T-helper 2 cell treated with Interferon-gamma antibody and Interleukin-4, amounts not matched to agents 5 μg/mL and 100 μg/mL, for 36 hours (primary cell): ENCODE measurements around the gene TPR.

ENCODE experiments used
- DNase-seq: peaks from one replicate; pipeline ENCODE4 v3.0.0; 2021; ENCODE audit warnings: low spot score
- H3K27ac Mint-ChIP-seq: one replicate; pipeline ENCODE4 v1.8.0; 2021; ENCODE audit warnings: mild to moderate bottlenecking, mixed read lengths
- H3K27me3 Mint-ChIP-seq: one replicate; pipeline ENCODE4 v1.8.0; 2021; ENCODE audit warnings: low read depth, mixed read lengths
- H3K36me3 Mint-ChIP-seq: one replicate; pipeline ENCODE4 v1.8.0; 2021; ENCODE audit warnings: low read depth, mixed read lengths
- H3K4me1 Mint-ChIP-seq: one replicate; pipeline ENCODE4 v1.8.0; 2021; ENCODE audit warnings: low read depth, mixed read lengths
- H3K4me3 Mint-ChIP-seq: one replicate; pipeline ENCODE4 v1.8.0; 2022; ENCODE audit warnings: mild to moderate bottlenecking, moderate library complexity, mixed read lengths
- H3K9me3 Mint-ChIP-seq: one replicate; pipeline ENCODE4 v1.8.0; 2021; ENCODE audit warnings: mixed read lengths

Gene TPR

DNA sequence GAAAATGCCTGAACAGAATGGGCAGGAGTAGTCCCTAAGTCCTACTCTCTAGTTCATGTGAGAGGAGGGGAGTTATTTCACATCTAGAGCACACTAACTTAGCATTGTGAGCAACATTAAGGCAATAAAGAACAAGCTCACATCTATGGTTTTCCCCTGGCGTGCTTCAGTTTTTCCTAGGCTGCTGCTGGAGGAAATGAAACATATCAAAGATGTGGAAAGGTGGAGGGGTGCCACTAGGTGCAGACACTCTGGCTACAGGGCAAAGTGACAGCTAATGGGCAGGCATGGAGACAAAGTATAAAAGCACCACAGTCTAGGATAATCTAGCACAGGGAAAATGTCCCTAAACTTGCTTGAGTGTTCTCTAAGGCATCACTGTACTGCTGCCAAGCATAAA is 82.2 kb downstream of the TPR start:
- Mint-ChIP-seq H3K27ac (no peak overlapping the region), H3K36me3 (peaks cover 5% of the 10 kb centered on the region), H3K4me1 (peaks cover 36% of the 10 kb centered on the region), H3K9me3 (peaks cover 6% of the 10 kb centered on the region), H3K27me3 (no peaks in the 10 kb centered on the region), H3K4me3 (no peak overlapping the region)
- no peak for DNase-seq

DNA sequence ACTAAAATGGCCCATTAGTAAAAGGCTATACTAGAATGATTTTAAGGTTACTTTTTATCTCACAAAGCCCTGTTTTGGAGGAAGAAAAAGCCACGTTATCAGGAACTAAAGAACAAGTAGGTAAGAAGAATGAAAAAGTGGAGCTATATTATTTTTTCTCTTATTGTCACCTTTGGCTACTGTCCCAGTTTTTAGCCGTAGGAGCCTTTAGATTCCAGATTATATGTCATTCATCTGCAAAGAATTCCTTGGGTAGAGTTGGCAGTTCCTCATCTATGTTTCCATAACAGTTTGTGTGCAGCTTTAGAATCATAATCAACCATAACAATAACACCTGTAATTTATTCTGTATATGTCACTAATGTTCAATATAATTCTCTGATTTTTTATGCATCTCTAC is 83.8 kb downstream of the TPR start:
- Mint-ChIP-seq H3K4me3 (no peak overlapping the region), H3K4me1 (peaks cover 38% of the 10 kb centered on the region), H3K27me3 (no peaks in the 10 kb centered on the region), H3K36me3 (peaks cover 7% of the 10 kb centered on the region), H3K9me3 (peaks cover 12% of the 10 kb centered on the region), H3K27ac (no peak overlapping the region)
- DNase-seq = no peak

DNA sequence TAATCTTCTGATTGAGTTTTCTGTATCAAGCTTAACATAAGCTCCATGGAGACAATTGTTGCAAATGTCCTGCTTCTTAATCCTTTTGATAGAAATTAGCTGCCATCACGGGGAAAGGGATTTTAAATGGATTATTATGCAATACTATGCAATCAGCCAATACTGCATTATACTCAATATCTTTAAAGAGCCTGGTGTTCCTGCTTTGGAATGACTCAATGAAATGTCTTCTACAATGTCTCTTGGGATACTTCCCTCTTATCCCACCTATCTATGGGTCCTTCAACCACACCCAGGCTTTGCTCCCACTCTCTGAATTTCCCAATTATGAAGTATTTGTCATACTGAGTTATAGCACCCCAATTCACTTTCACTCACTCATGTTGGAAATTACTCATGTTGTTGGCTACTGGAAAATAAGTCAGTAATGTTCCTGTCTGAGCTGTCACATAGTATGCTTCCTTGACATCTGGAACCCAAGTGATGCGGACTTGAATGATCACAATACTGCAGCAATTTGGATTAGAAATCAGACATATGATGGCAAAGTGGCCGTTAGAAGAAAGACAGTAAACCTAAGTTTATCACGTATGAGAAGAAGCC is 85.0 kb downstream of the TPR start:
- Mint-ChIP-seq H3K36me3 (peaks cover 7% of the 10 kb centered on the region), H3K4me3 (peak overlapping the region; percentile 28), H3K27me3 (no peaks in the 10 kb centered on the region), H3K9me3 (peaks cover 12% of the 10 kb centered on the region), H3K27ac (peak overlapping the region; percentile 77), H3K4me1 (peaks cover 35% of the 10 kb centered on the region)
- DNase-seq = no peak

DNA sequence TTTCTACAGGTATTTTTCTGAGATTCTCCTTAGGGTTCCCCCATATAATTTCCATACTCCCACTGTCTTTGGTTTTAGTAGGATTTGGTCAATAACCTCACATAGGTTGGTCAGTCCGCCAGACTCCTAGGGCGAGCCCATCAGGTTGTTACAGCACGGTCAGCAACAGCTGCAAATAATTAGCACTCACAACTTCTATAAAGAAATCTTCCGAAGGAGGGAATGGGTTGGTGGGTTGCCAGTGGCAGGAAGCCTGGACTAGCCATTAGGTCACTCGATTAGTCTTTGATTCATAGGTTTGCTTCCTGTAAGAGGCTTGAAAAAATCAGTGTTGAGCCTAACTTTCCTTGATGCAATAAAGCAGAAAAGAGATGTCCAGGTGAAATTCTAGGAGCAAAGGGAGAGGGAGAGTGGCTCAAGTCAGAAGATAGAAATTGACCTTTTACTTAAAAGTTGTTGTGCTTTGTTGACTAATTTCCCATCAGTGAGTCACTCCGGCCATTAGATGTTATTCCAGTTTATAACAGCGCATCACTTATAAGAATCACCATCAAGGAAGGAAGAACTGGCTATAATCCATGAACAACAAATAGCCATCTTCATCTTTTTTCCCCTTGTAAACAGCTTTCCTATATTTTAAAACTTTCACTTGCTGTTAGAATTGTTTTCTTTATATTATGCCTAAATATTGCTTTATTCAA is 88.3 kb downstream of the TPR start:
- Mint-ChIP-seq H3K27me3 (no peaks in the 10 kb centered on the region), H3K4me3 (no peak overlapping the region), H3K4me1 (peaks cover 37% of the 10 kb centered on the region), H3K27ac (no peak overlapping the region), H3K9me3 (peaks cover 12% of the 10 kb centered on the region), H3K36me3 (peaks cover 7% of the 10 kb centered on the region)
- no peak for DNase-seq

DNA sequence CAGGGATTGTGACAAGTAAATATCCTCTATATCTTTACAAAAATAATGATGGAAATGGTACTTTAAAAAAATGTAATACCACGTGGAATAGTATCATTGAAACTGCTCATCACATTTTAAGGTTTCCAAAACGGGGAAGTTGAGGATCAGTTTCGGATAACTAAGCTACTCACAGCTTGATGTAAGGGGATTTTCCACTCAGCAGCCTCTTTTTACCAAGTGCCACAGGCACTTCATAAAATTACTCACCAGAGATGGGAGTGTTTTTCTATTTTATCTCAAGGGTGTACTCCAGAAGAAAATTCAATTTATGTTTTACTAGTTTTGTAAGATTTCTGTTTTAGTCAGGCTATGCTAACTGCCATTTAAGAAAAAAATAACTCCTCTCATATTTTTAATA is 91.7 kb downstream of the TPR start:
- H3K27ac Mint-ChIP-seq = no peak overlapping the region
- peaks cover 10% of the 10 kb centered on the region for H3K9me3 Mint-ChIP-seq
- no peak for DNase-seq
- H3K4me1 Mint-ChIP-seq = peaks cover 14% of the 10 kb centered on the region
- H3K36me3 Mint-ChIP-seq = peaks cover 4% of the 10 kb centered on the region
- no peak overlapping the region for H3K4me3 Mint-ChIP-seq
- no peaks in the 10 kb centered on the region for H3K27me3 Mint-ChIP-seq

DNA sequence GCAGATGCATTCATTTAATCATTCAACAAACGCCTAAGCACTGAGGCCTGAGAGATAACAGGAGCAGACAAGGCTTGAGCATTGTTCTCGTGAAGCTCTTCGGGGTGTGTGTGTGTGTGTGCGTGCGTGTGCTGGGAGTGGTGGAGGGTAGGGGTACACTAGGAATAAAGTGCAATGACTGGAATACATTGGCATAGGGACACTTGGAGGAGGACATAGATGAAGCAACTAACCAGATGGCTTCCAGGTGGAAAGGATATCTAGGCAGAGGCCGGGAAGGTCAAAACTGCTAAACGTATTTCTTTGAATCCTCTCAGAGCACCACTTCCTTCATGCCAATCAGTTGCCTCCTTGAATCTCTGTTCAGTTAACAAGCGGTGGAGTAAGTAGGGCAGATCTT is 92.6 kb downstream of the TPR start:
- H3K27me3 Mint-ChIP-seq = no peaks in the 10 kb centered on the region
- peak overlapping the region; percentile 19 for H3K4me3 Mint-ChIP-seq
- peak overlapping the region; percentile 26 for H3K27ac Mint-ChIP-seq
- no peak for DNase-seq
- no peaks in the 10 kb centered on the region for H3K36me3 Mint-ChIP-seq
- H3K9me3 Mint-ChIP-seq = peaks cover 1% of the 10 kb centered on the region
- peaks cover 7% of the 10 kb centered on the region for H3K4me1 Mint-ChIP-seq

DNA sequence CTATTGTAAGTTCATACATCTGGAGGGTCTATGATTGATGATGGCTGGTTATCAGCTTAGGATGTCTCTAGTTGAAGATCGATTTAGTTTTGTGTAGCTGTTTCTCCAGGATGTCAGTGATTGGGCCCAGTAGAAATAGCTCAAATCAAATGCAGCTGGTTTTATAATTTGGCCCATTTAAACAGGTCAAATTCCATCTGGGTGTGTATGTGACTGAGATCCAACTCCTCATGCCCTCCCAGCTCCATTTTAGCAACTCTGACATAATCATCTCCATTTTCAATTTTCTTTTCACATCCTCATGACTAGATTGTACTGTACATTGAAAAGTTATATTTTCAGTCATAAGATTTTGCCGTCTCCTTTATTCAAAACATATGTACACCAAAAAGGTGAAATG is 99.2 kb downstream of the TPR start:
- DNase-seq = no peak
- peaks cover 6% of the 10 kb centered on the region for H3K4me1 Mint-ChIP-seq
- no peak overlapping the region for H3K4me3 Mint-ChIP-seq
- H3K36me3 Mint-ChIP-seq = no peaks in the 10 kb centered on the region
- no peak overlapping the region for H3K27ac Mint-ChIP-seq
- H3K27me3 Mint-ChIP-seq = no peaks in the 10 kb centered on the region
- H3K9me3 Mint-ChIP-seq = no peaks in the 10 kb centered on the region

DNA sequence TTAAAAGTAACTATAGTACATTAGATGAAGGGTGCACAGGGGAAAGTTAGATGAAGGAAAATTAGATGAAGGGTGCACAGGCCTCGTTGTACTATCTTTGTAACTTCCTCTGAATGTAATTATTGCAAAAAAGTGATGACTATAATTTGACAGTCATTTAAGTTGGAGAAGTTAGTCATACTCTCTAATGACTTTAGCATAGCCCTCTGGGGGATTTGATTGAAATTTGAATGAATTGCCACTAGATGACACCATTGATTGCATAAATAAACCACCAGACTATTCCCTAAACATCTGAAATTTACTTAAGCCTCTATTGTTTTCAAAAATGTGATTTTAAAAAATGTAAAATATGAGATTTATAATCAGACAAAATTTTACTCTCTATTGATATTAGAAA is 102.6 kb downstream of the TPR start:
- peaks cover 6% of the 10 kb centered on the region for H3K4me1 Mint-ChIP-seq
- H3K9me3 Mint-ChIP-seq = no peaks in the 10 kb centered on the region
- H3K27me3 Mint-ChIP-seq = no peaks in the 10 kb centered on the region
- H3K36me3 Mint-ChIP-seq = no peaks in the 10 kb centered on the region
- H3K4me3 Mint-ChIP-seq = no peak overlapping the region
- H3K27ac Mint-ChIP-seq = no peak overlapping the region
- no peak for DNase-seq

DNA sequence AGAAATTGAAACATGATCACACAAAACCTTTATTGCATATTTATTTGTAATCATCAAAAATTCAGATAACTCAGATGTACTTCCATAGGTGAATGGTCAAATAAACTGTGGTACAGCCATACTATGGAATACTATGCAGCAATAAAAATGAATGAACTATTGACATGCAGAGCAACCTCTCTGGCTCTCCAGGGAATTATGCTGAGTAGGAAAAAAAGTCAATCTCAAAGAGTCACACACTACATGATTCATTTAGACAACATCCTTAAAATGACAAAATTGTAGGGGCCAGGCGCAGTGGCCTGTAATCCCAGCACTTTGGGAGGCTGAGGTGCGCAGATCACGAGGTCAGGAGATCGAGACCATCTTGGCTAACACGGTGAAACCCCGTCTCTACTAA is 104.0 kb downstream of the TPR start:
- no peak for DNase-seq
- Mint-ChIP-seq H3K4me1 (peaks cover 6% of the 10 kb centered on the region), H3K36me3 (no peaks in the 10 kb centered on the region), H3K9me3 (peaks cover 2% of the 10 kb centered on the region), H3K4me3 (no peak overlapping the region), H3K27me3 (no peaks in the 10 kb centered on the region), H3K27ac (no peak overlapping the region)
